HEK293T (cell line): ENCODE data around the gene CCN5.

Experiments
- CTBP1 ChIP-seq: fragments of 450-650 bp; IDR thresholded peaks from 2 replicates; pipeline ENCODE4 v1.6.1; 2016; ENCODE audit warnings: borderline replicate concordance
- L3MBTL2 ChIP-seq: fragments of 450-650 bp; conservative IDR thresholded peaks from 2 replicates; pipeline ENCODE4 v1.6.1; 2016; ENCODE audit warnings: mild to moderate bottlenecking
- SUZ12 ChIP-seq: fragments of 450-650 bp; IDR thresholded peaks from 2 replicates; pipeline ENCODE4 v1.6.1; 2016; ENCODE audit warnings: mild to moderate bottlenecking

GRCh38 chr20:44752099-44752931, 37.1 kb downstream of the CCN5 start:
- TF ChIP-seq SUZ12, result no peak
- TF ChIP-seq L3MBTL2, result no peak
- no peak for TF ChIP-seq CTBP1
